ENCODE measurements around the gene HHATL. TPM values are rescaled to one million over a fixed set of nuclear protein-coding genes. Genes with fewer than 3 reads are reported as not detected.

Gene HHATL
- total and polyA plus RNA-seq, 10 of the 15 experiments (the other 5 are each of a cell fraction or from before 2014, with no cell fraction given) = not detected

GRCh38 chr3:42672515-42672914, 30.1 kb downstream of the HHATL start (continued):
- TF ChIP-seq E2F8 (IDR thresholded peaks at IDR 0.05; ENCODE audit: low read depth, partially characterized antibody) (no peak), RELB (IDR thresholded peaks at IDR 0.05; ENCODE audit: low read depth) (no peak), FOXM1 (IDR thresholded peaks at IDR 0.05; ENCODE audit: low read depth, low read length) (no peak)

GRCh38 chr3:42670670-42671069, 31.9 kb downstream of the HHATL start:
- no peaks in the 10 kb centered on the region for H3K4me1 ChIP-seq (ENCODE audit: control insufficient read depth, insufficient read depth, low read length)
- H3K9me3 ChIP-seq (replicated peaks; ENCODE audit: control insufficient read depth, insufficient read depth, low read length) = no peaks in the 10 kb centered on the region; the same call in 2 of the 3 replicates
- no TSS peak for BruUV-seq (replicated peaks)
- no peaks in the 10 kb centered on the region for H4K20me1 ChIP-seq (ENCODE audit: control insufficient read depth, insufficient read depth)
- H3K27me3 ChIP-seq (replicated peaks in 1 of 2; ENCODE audit: control insufficient read depth in 2 of 2, insufficient read depth in 2 of 2, low read length in 1 of 2) = no peaks in the 10 kb centered on the region
- SMC1A ChIA-PET (ENCODE audit: uncharacterized antibody, unreplicated experiment) = no interaction called here
- intact Hi-C loops (cut with micrococcal nuclease; ENCODE audit: unreplicated experiment) = no loop called here
- H3K36me3 ChIP-seq (ENCODE audit: control insufficient read depth in 2 of 2, insufficient read depth in 2 of 2, low read length in 1 of 2) = no peaks in the 10 kb centered on the region
- RAD21 ChIA-PET (ENCODE audit: unreplicated experiment) = no interaction called here
- no peak overlapping the region for H3K4me2 ChIP-seq (ENCODE audit: control insufficient read depth, insufficient read depth)
- DNase-seq (ENCODE audit: low read depth, low spot score) (no peak), FAIRE-seq (no peak), ATAC-seq (no peak)
- H3K4me3 ChIP-seq = no peak overlapping the region
- H3K79me2 ChIP-seq (ENCODE audit: control insufficient read depth, insufficient read depth, low read length) = no peaks in the 10 kb centered on the region
- 0% methylated on average over 1 of the region's 1 CpG for WGBS (ENCODE audit: insufficient coverage, insufficient replicate concordance, low lambda C conversion rate, missing lambda C conversion rate)
- in situ Hi-C loops (cut with MboI) = no loop called here
- H2AFZ ChIP-seq (ENCODE audit: control insufficient read depth, low read depth, low read length) = no peak overlapping the region
- no peak overlapping the region for H3K9ac ChIP-seq (ENCODE audit: control insufficient read depth, insufficient read depth, low read length)
- H3K27ac ChIP-seq (ENCODE audit: control insufficient read depth, insufficient read depth) = no peak overlapping the region
- CTCF ChIA-PET = no interaction called here
- POLR2A ChIA-PET = no interaction called here
- TF ChIP-seq RAD51 (IDR thresholded peaks at IDR 0.05) (no peak), ZBTB11 (CRISPR knock-in tag; IDR thresholded peaks at IDR 0.05) (no peak), LARP7 (IDR thresholded peaks at IDR 0.05) (no peak), NFIC (IDR thresholded peaks at IDR 0.05; ENCODE audit: low read depth, low read length) (no peak), ZNF687 (IDR thresholded peaks at IDR 0.05) (no peak)
